Measurements from ENCODE around the gene TSPAN15. TPM values are rescaled to one million over a fixed set of nuclear protein-coding genes. Genes with fewer than 3 reads are reported as not detected.
A peak's percentile ranks its signal among the peaks of the same experiment; 100 is the strongest.

TSPAN15 gene
- total RNA-seq, 1 experiment from 2014 or later, result 108 TPM

DNA sequence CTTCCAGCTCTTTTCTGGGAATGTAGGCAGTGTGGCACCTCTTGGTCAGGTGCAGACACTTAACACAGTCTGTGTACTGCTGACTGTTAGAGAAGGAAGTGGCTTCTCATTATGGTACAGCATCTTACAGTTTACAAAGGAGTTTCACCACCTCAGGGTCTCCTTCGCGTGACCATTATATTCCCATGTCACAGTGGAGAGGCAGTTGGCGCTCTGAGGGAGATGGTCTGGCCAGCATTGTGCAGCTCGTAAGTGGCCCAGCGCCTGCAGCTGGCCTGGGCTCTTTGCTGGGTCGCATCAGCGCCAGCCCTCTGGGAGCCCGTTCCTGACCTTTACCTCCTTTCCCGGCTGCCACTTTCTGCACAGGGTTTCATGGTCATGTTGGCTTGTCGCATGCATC is 15.4 kb downstream of the TSPAN15 start:
- TF ChIP-seq EZH2 (IDR thresholded peaks at IDR 0.05; ENCODE audit: low read depth), result no peak
- TF ChIP-seq CTCF (conservative IDR thresholded peaks at IDR 0.05), result no peak
- no peaks in the 10 kb centered on the region for H3K36me3 ChIP-seq (ENCODE audit: low read depth)
- DNase-seq, result no peak
- POLR2A ChIA-PET (ENCODE audit: unreplicated experiment), result interaction anchor here (0.7 kb wide), 1 partner anchor 9 kb away, joined by 11 read pairs; no protein-coding TSS in a partner anchor
- H3K4me2 ChIP-seq, result no peak overlapping the region
- no peaks in the 10 kb centered on the region for H3K9me3 ChIP-seq (ENCODE audit: insufficient read depth, low read depth)
- no peaks in the 10 kb centered on the region; the same call in 1 of the 2 replicates for H4K20me1 ChIP-seq (ENCODE audit: insufficient read depth)
- intact Hi-C loops (cut with micrococcal nuclease; ENCODE audit: unreplicated experiment), result no loop called here
- peaks cover 92% of the 10 kb centered on the region for H3K79me2 ChIP-seq (ENCODE audit: low read depth)
- peaks cover 66% of the 10 kb centered on the region for H3K4me1 ChIP-seq (replicated peaks; ENCODE audit: insufficient read depth)
- peaks cover 39% of the 10 kb centered on the region for H3F3A ChIP-seq (ENCODE audit: insufficient read depth, low read depth)
- no peak overlapping the region for H3K4me3 ChIP-seq
- BruUV-seq (replicated peaks), result no TSS peak
- H3K27me3 ChIP-seq (ENCODE audit: insufficient read depth, low read depth), result no peaks in the 10 kb centered on the region
- no peak overlapping the region for H3K27ac ChIP-seq
- no peak overlapping the region for H2AFZ ChIP-seq
- CTCF ChIA-PET, result interaction anchor here (0.5 to 0.6 kb wide), 3 partner anchors 22 to 150 kb away, joined by 3 to 5 read pairs (median 3); no protein-coding TSS in a partner anchor
- no peaks in the 10 kb centered on the region for H3K9me2 ChIP-seq (ENCODE audit: insufficient read depth)

DNA sequence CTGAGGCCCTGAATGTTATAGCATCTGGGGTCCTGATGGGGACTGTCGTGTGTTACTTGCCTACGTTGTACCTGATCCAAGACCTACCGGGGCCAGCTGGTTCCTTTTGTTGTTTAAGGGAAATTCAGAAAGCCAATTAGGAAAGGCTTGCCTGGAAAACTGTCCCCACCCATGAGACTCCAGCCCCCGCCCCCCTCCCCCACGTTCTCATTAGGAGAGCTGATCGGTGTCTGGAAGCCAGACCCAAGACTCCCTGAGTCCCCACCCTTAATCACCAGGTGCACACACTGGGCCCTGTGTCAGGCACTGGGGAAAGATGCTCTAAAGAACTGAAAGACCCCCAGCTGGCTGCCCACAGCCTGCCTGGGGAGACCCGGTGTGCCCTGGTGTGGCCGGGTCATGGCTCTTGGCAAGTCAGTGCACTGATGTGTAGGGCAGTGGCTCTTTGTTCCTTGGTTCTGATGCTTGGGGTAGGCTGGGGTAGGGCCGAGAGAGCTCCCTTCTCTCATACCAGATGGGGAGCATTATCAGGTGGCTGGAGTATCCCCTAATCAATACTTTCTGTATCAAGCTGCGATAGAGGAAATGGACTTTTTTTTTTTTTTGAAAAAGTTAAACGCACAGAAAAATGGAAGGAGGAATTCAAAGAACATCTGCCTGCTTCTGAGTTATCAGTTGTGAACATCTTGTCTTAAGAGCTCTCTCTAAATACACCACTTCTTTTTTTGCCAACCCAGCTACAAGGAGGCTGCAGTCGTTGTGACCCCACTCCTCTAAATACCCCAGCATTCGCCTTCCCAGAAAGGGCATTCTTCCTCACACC is 16.9 kb downstream of the TSPAN15 start:
- H3K9me2 ChIP-seq (ENCODE audit: insufficient read depth), result no peaks in the 10 kb centered on the region
- TF ChIP-seq EZH2 (IDR thresholded peaks at IDR 0.05; ENCODE audit: low read depth), result no peak
- TF ChIP-seq CTCF (conservative IDR thresholded peaks at IDR 0.05), result no peak
- peaks cover 39% of the 10 kb centered on the region for H3F3A ChIP-seq (ENCODE audit: insufficient read depth, low read depth)
- peaks cover 59% of the 10 kb centered on the region for H3K4me1 ChIP-seq (replicated peaks; ENCODE audit: insufficient read depth)
- peak overlapping the region; percentile 55 for H3K4me2 ChIP-seq
- no peaks in the 10 kb centered on the region for H3K36me3 ChIP-seq (ENCODE audit: low read depth)
- peak overlapping the region; percentile 63 for H3K27ac ChIP-seq
- no peak for DNase-seq
- ChIA-PET CTCF (interaction anchor here (0.6 to 2.4 kb wide), 4 partner anchors 18 to 96 kb away, joined by 3 to 9 read pairs (median 7); partner anchors contain the start of gene TSPAN15), POLR2A (ENCODE audit: unreplicated experiment) (interaction anchor here (0.6 kb wide), 1 partner anchor 511 kb away, joined by 3 read pairs; no protein-coding TSS in a partner anchor)
- BruUV-seq (replicated peaks), result no TSS peak
- H3K79me2 ChIP-seq (ENCODE audit: low read depth), result peaks cover 94% of the 10 kb centered on the region
- H3K27me3 ChIP-seq (ENCODE audit: insufficient read depth, low read depth), result no peaks in the 10 kb centered on the region
- no peak overlapping the region for H2AFZ ChIP-seq
- intact Hi-C loops (cut with micrococcal nuclease; ENCODE audit: unreplicated experiment), result loop anchor here (1.0 kb wide), 1 partner anchor 9 kb away; no protein-coding TSS in a partner anchor
- H3K9me3 ChIP-seq (ENCODE audit: insufficient read depth, low read depth), result no peaks in the 10 kb centered on the region
- no peak overlapping the region for H3K4me3 ChIP-seq
- H4K20me1 ChIP-seq (ENCODE audit: insufficient read depth), result no peaks in the 10 kb centered on the region; the same call in 1 of the 2 replicates

DNA sequence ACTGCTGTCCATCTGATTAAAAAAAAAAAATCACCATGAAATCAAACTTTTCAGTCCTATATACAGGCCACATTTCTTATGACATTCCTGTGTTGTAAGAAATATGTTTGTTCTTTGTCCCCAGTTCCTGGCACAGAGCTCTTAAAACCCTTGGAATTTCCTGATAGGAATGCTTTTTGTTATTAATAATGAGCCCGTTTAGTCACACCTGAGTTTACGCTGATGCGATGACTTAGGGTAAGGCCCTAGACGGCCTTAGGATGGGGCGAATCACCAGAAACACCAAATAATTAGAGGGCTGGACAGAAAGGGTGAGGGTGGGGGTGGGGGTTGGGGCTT is 17.5 kb downstream of the TSPAN15 start:
- H4K20me1 ChIP-seq (ENCODE audit: insufficient read depth), result no peaks in the 10 kb centered on the region; the same call in 1 of the 2 replicates
- POLR2A ChIA-PET (ENCODE audit: unreplicated experiment), result interaction anchor here (0.5 to 0.6 kb wide), 3 partner anchors 10 to 511 kb away, joined by 3 to 6 read pairs (median 5); no protein-coding TSS in a partner anchor
- intact Hi-C loops (cut with micrococcal nuclease; ENCODE audit: unreplicated experiment), result loop anchor here (1.0 kb wide), 1 partner anchor 9 kb away; no protein-coding TSS in a partner anchor
- peaks cover 94% of the 10 kb centered on the region for H3K79me2 ChIP-seq (ENCODE audit: low read depth)
- CTCF ChIA-PET, result interaction anchor here (0.7 to 2.4 kb wide), 3 partner anchors 18 to 95 kb away, joined by 3 to 9 read pairs (median 7); partner anchors contain the start of gene TSPAN15
- peaks cover 37% of the 10 kb centered on the region for H3F3A ChIP-seq (ENCODE audit: insufficient read depth, low read depth)
- TF ChIP-seq EZH2 (IDR thresholded peaks at IDR 0.05; ENCODE audit: low read depth) (no peak), CTCF (conservative IDR thresholded peaks at IDR 0.05) (no peak)
- H3K4me1 ChIP-seq (replicated peaks; ENCODE audit: insufficient read depth), result peaks cover 53% of the 10 kb centered on the region
- no peak overlapping the region for H2AFZ ChIP-seq
- no peaks in the 10 kb centered on the region for H3K9me3 ChIP-seq (ENCODE audit: insufficient read depth, low read depth)
- DNase-seq, result peak; percentile 39 to 89
- no peaks in the 10 kb centered on the region for H3K36me3 ChIP-seq (ENCODE audit: low read depth)
- peak overlapping the region; percentile 63 for H3K27ac ChIP-seq
- no peaks in the 10 kb centered on the region for H3K9me2 ChIP-seq (ENCODE audit: insufficient read depth)
- no peaks in the 10 kb centered on the region for H3K27me3 ChIP-seq (ENCODE audit: insufficient read depth, low read depth)
- BruUV-seq (replicated peaks), result no TSS peak
- no peak overlapping the region for H3K4me3 ChIP-seq
- H3K4me2 ChIP-seq, result peak overlapping the region; percentile 55
